Measurements from ENCODE around the gene SYPL1. TPM values are rescaled to one million over a fixed set of nuclear protein-coding genes. Genes with fewer than 3 reads are reported as not detected.

Gene SYPL1
- total and polyA plus RNA-seq, 9 of the 15 experiments (the other 6 are each of a cell fraction or from before 2014, with no cell fraction given) = 23.8 to 214 (median 70.2) TPM

DNA sequence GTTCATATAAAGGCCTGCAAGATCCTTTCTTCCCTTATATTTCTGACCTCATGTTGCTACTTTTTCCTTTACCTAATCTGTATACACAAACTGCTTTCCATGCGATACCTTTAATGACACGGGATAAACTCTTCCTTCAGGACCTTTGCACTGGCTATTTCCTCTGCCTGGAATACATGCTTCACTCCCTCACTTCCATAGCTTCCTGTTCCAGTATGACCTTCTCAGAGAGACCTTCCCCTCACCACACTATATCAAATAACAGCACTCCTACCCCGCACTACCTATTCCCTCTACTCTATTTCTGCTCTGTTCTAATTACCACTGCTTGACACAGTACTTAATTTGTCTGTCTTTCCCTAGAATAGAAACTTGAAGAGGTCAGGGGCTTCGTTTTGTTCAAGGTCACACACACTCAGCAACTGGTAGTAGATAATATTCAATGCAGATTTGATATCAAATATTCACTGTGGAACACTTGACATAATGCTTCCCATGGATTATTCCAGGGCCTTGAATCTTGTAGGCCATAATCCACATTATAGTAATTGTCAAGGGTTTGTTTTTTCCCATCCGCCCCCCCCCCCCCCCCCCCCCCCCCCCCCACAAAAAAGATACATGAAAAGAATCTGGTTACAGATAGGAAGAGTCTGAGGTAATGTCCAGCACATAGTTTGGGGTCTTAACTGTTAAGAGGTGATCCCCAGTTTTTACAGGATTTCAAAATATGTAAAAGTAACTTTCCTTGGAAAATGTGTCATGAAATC lies 11.1 kb downstream of the SYPL1 start:
- no peak for DNase-seq (ENCODE audit: extremely low read depth in 1 of 4, low spot score in 3 of 4)
- BruUV-seq (replicated peaks) = no TSS peak
- POLR2A ChIA-PET = interaction anchor here (1.2 to 1.8 kb wide), 3 partner anchors 11 to 28 kb away, joined by 3 to 8 read pairs (median 6); no protein-coding TSS in a partner anchor
- peaks cover 18% of the 10 kb centered on the region; the same call in 1 of the 2 replicates for H4K20me1 ChIP-seq (replicated peaks; ENCODE audit: control insufficient read depth, insufficient read depth, low read length)
- in situ Hi-C loops (cut with MboI) = no loop called here
- no peak overlapping the region for H3K4me3 ChIP-seq
- 60% methylated on average over 5 of the region's 5 CpGs for WGBS (ENCODE audit: insufficient coverage, low coverage, missing lambda C conversion rate)
- no peak for FAIRE-seq
- H3K27me3 ChIP-seq (ENCODE audit: control insufficient read depth in 2 of 2, insufficient read depth in 2 of 2, low read length in 2 of 2) = no peaks in the 10 kb centered on the region
- no peaks in the 10 kb centered on the region for H3K9me3 ChIP-seq (replicated peaks; ENCODE audit: control insufficient read depth, insufficient read depth, low read depth, low read length)
- H3K4me2 ChIP-seq (ENCODE audit: insufficient read depth, low read length) = no peak overlapping the region
- peaks cover 5 to 24% of the 10 kb centered on the region in 2 experiments; a peak in 4 of 5 replicates for H3K4me1 ChIP-seq (replicated peaks in 1 of 2; ENCODE audit: control insufficient read depth in 2 of 2, insufficient read depth in 2 of 2, low read length in 2 of 2)
- intact Hi-C loops (cut with micrococcal nuclease) = no loop called here
- peaks cover 65% of the 10 kb centered on the region for H3K79me2 ChIP-seq (ENCODE audit: control insufficient read depth, insufficient read depth, low read length)
- CTCF ChIA-PET (ENCODE audit: low intra/inter-chr PET ratio) = no interaction called here
- H3K36me3 ChIP-seq (ENCODE audit: control insufficient read depth, insufficient read depth, low read length) = peaks cover 28% of the 10 kb centered on the region; the same call in 2 of the 3 replicates
- H3K9ac ChIP-seq (ENCODE audit: insufficient read depth in 1 of 2, low read depth in 2 of 2, low read length in 2 of 2) = no peak overlapping the region
- no peak overlapping the region for H2AFZ ChIP-seq (ENCODE audit: low read depth, low read length)
- ATAC-seq = peak; percentile 37
- H3K9me1 ChIP-seq (ENCODE audit: control insufficient read depth, insufficient read depth, low read length) = no peaks in the 10 kb centered on the region
- 0 out of 3 replicates have a peak overlapping the region, but pooled peaks have one; percentile 3 for H3K27ac ChIP-seq (ENCODE audit: extremely low read depth, low read depth, low read length)
- TF ChIP-seq NFE2L1 (tag; IDR thresholded peaks at IDR 0.05; ENCODE audit: borderline replicate concordance, low read depth) = no peak
- TF ChIP-seq TBL1XR1 (IDR thresholded peaks at IDR 0.05; ENCODE audit: low read length in 2 of 2) = 0 out of 4 replicates have a peak, but pooled peaks of 1 of the 2 experiments have one; percentile 15
- TF ChIP-seq, protein P1, sequence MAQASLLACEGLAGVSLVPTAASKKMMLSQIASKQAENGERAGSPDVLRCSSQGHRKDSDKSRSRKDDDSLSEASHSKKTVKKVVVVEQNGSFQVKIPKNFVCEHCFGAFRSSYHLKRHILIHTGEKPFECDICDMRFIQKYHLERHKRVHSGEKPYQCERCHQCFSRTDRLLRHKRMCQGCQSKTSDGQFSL (CRISPR knock-in tag; IDR thresholded peaks at IDR 0.05) = no peak
- TF ChIP-seq, protein P1 (tag; IDR thresholded peaks at IDR 0.05) = peak in 1 of 2 experiments; percentile 64; a peak in 1 of 4 replicates
- no peak for TF ChIP-seq ZC3H11A (IDR thresholded peaks at IDR 0.05; ENCODE audit: low read depth, low read length)
- no peak for TF ChIP-seq CBFB (CRISPR knock-in tag; IDR thresholded peaks at IDR 0.05)
- no peak for TF ChIP-seq CBX2 (IDR thresholded peaks at IDR 0.05; ENCODE audit: insufficient read depth, low read length, poor library complexity, severe bottlenecking)
- no peak for TF ChIP-seq ZNF274 (IDR thresholded peaks at IDR 0.05; ENCODE audit: borderline replicate concordance, low read depth, low read length)
- no peak for TF ChIP-seq XRCC4 (IDR thresholded peaks at IDR 0.05; ENCODE audit: extremely low read depth, insufficient read depth, insufficient read length)
- no peak for TF ChIP-seq CEBPG (CRISPR knock-in tag; IDR thresholded peaks at IDR 0.05)
- no peak for TF ChIP-seq CEBPG (tag; conservative IDR thresholded peaks at IDR 0.05 in 1 of 2, IDR thresholded peaks at IDR 0.05 in 1 of 2)
- TF ChIP-seq NCOA2 (IDR thresholded peaks at IDR 0.05; ENCODE audit: partially characterized antibody in 2 of 2) = no peak
- TF ChIP-seq, protein P2, sequence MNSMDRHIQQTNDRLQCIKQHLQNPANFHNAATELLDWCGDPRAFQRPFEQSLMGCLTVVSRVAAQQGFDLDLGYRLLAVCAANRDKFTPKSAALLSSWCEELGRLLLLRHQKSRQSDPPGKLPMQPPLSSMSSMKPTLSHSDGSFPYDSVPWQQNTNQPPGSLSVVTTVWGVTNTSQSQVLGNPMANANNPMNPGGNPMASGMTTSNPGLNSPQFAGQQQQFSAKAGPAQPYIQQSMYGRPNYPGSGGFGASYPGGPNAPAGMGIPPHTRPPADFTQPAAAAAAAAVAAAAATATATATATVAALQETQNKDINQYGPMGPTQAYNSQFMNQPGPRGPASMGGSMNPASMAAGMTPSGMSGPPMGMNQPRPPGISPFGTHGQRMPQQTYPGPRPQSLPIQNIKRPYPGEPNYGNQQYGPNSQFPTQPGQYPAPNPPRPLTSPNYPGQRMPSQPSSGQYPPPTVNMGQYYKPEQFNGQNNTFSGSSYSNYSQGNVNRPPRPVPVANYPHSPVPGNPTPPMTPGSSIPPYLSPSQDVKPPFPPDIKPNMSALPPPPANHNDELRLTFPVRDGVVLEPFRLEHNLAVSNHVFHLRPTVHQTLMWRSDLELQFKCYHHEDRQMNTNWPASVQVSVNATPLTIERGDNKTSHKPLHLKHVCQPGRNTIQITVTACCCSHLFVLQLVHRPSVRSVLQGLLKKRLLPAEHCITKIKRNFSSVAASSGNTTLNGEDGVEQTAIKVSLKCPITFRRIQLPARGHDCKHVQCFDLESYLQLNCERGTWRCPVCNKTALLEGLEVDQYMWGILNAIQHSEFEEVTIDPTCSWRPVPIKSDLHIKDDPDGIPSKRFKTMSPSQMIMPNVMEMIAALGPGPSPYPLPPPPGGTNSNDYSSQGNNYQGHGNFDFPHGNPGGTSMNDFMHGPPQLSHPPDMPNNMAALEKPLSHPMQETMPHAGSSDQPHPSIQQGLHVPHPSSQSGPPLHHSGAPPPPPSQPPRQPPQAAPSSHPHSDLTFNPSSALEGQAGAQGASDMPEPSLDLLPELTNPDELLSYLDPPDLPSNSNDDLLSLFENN (IDR thresholded peaks at IDR 0.05; ENCODE audit: low read depth in 2 of 2, low read length in 2 of 2) = no peak
- TF ChIP-seq ESRRA (IDR thresholded peaks at IDR 0.05; ENCODE audit: borderline replicate concordance, low read depth) = peak; percentile 78
- TF ChIP-seq CREBBP (IDR thresholded peaks at IDR 0.05; ENCODE audit: low read depth, low read length) = no peak
- TF ChIP-seq STAG1 (CRISPR knock-in tag; IDR thresholded peaks at IDR 0.05; ENCODE audit: borderline replicate concordance) = no peak
- TF ChIP-seq CBX1 (IDR thresholded peaks at IDR 0.05; ENCODE audit: low read depth) = no peak

All from K562 (cell line).